ENCODE data around the gene RETN.

The RETN gene

DNA sequence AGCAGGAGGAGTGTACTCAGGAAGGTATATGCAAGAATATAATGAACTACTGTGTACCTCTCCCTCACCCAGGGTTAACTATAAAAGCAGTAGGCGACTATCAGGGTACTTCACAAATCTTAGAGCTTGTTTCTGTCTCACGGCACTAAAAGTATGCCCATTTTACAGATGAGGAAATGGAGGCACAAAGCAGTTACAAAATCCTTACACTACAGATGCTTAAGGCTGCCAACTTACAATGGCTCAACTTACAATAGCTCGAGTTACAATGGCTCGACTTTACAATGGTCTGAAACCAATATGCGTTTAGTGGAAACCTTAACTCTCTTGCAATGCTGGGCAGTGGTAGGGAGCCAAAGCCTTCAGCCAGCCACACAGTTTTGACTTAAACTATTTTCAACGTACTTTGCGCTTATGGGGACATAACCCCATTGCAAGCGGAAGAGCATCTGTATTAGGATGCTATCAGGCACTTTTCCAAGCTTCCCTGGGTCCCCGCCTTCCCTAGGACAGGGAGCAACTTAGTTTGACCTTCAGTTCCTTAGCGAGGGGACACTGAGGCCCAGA lies 29.0 kb downstream of the RETN start:
- TF ChIP-seq POLR2A (IDR thresholded peaks at IDR 0.05; ENCODE audit: low read depth, low read length) (no peak), TAF1 (IDR thresholded peaks at IDR 0.05; ENCODE audit: borderline replicate concordance, low read depth, low read length) (no peak), POLR2AphosphoS5 (IDR thresholded peaks at IDR 0.05; ENCODE audit: low read depth, low read length) (no peak)
- peak; percentile 85 for FAIRE-seq

DNA sequence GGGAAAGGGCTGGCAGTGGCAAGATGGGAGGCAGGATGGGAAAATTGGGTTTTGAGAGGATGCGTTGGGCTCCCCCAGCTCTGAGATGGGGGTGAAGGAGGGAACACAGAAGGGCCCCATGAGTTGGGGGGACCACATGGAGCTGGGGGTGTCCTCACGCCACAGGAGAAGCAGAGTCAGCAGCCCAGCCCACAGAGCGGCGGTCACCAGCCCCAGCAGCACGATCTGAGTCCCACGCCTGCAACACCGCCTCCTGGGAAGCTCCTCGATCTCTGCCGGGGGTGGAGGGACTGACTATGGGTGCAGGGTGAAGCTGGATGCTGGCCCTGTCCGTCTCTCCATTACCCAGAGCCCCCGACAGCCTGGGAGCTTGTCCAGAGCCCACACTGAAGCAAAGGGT lies 29.7 kb downstream of the RETN start:
- DNase-seq (ENCODE audit: insufficient read length) (no peak), FAIRE-seq (peak; percentile 33)
- TF ChIP-seq POLR2AphosphoS5 (IDR thresholded peaks at IDR 0.05; ENCODE audit: low read depth, low read length) (no peak), TAF1 (IDR thresholded peaks at IDR 0.05; ENCODE audit: borderline replicate concordance, low read depth, low read length) (no peak), POLR2A (IDR thresholded peaks at IDR 0.05; ENCODE audit: low read depth, low read length) (peak; percentile 24; the same call in 1 of the 2 replicates)

More for the DNA sequence above, 29.0 kb downstream of the RETN start:
- no peak for DNase-seq (ENCODE audit: insufficient read length)

- DNase-seq (ENCODE audit: insufficient read length) (no peak), FAIRE-seq (peak; percentile 74)
- no peak for TF ChIP-seq TAF1 (IDR thresholded peaks at IDR 0.05; ENCODE audit: borderline replicate concordance, low read depth, low read length)
- no peak for TF ChIP-seq POLR2A (IDR thresholded peaks at IDR 0.05; ENCODE audit: low read depth, low read length)
- no peak for TF ChIP-seq POLR2AphosphoS5 (IDR thresholded peaks at IDR 0.05; ENCODE audit: low read depth, low read length)
These were observed 30.2 kb downstream of the RETN start for GRCh38 chr19:7699003-7699402.

DNA sequence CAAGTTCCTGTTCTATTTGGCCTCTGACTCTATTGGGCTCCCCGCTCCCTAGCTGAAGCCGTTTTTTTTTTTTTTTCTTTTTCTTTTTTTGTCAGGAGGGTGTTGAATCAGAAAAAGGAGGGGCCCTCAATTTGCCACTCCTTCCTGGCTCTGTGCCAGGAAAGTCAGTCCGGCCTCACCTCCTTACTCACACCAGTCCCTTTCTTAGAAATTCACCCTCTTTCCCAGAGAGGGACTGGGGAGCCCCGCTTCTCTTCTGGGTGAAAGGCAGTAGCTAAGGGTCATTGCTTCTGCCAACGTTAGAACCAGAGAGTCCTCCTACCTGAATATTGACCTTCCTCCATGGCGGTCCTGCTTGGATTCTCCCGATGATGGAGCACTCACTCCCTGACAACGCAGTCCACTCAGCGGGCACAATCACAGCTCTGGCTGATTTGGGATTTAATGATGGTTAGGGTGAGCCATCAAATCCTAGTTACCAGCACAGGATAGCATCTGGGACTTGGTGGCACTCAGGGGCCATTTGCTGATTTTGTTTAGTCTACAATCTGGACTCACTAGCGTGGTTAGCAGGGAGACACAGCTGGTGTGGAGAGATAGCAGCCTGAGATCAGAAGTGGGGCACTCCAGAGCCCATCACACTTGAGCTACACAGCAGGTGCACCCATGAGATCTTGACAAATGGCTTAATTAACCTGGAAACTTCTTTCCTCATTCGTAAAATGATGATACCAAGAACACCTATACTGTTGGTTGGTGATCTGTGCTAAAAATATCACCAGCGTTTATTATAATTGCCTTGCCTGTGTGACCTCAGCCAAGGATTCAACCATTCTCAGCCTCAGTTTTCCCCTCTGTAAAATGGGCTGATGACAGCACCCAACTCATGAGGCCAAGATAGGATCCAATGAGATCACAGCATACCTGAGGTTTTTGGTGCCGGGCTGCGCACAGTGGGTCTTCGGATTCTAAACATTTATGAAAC lies 30.9 kb downstream of the RETN start:
- DNase-seq (ENCODE audit: insufficient read length) (no peak), FAIRE-seq (peak; percentile 92)
- TF ChIP-seq TAF1 (IDR thresholded peaks at IDR 0.05; ENCODE audit: borderline replicate concordance, low read depth, low read length) (0 out of 2 replicates have a peak, but pooled peaks have one; percentile 33), POLR2A (IDR thresholded peaks at IDR 0.05; ENCODE audit: low read depth, low read length) (no peak), POLR2AphosphoS5 (IDR thresholded peaks at IDR 0.05; ENCODE audit: low read depth, low read length) (peak; percentile 60)

DNA sequence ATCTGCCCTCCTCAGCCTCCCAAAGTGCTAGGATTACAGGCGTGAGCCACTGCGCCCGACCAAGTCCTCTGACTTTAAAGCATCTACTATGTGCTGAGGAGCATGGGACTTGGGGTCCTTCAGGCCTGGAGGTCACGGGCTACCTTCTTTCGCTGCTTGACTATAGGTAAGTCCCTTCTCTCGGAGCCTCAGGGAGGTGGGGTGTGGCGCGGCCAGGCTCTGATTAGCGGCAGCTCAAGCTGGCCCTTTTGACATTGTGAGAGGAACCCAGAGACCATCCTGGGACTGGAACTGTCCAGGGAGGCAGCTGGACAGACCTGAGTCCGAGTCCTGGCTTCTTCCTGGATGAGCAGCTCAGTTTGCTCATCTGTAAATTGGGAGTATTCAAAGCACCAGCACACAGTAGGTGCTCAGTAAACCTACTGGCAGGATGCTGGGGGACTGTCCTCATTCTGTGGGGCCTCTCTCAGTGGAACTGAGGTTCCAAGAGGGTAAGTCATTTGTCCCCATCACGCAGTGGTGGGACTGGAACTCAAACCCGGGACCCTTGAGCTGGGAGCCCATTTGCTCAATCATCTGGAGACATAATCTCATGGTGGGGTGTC lies 32.3 kb downstream of the RETN start:
- TF ChIP-seq POLR2AphosphoS5 (IDR thresholded peaks at IDR 0.05; ENCODE audit: low read depth, low read length) (no peak), POLR2A (IDR thresholded peaks at IDR 0.05; ENCODE audit: low read depth, low read length) (no peak; the same call in 1 of the 2 replicates), TAF1 (IDR thresholded peaks at IDR 0.05; ENCODE audit: borderline replicate concordance, low read depth, low read length) (no peak)
- FAIRE-seq (no peak), DNase-seq (ENCODE audit: insufficient read length) (no peak)

- DNase-seq (ENCODE audit: insufficient read length): peak; percentile 56
- TF ChIP-seq TAF1 (IDR thresholded peaks at IDR 0.05; ENCODE audit: borderline replicate concordance, low read depth, low read length): no peak; the same call in 1 of the 2 replicates
- TF ChIP-seq POLR2A (IDR thresholded peaks at IDR 0.05; ENCODE audit: low read depth, low read length): peak; percentile 73
- peak; percentile 80 for TF ChIP-seq POLR2AphosphoS5 (IDR thresholded peaks at IDR 0.05; ENCODE audit: low read depth, low read length)
- FAIRE-seq: peak; percentile 100
These were observed 33.0 kb downstream of the RETN start, which contains the start of gene FCER2 for GRCh38 chr19:7701654-7702457. FCER2 (minus strand) TSS chr19:7702131; CDS start chr19:7699760, 2,371 bp downstream.

- TF ChIP-seq POLR2AphosphoS5 (IDR thresholded peaks at IDR 0.05; ENCODE audit: low read depth, low read length) (no peak), POLR2A (IDR thresholded peaks at IDR 0.05; ENCODE audit: low read depth, low read length) (no peak), TAF1 (IDR thresholded peaks at IDR 0.05; ENCODE audit: borderline replicate concordance, low read depth, low read length) (no peak)
- DNase-seq (ENCODE audit: insufficient read length) (no peak), FAIRE-seq (no peak)
These were observed 34.5 kb downstream of the RETN start for GRCh38 chr19:7703332-7703731.

DNA sequence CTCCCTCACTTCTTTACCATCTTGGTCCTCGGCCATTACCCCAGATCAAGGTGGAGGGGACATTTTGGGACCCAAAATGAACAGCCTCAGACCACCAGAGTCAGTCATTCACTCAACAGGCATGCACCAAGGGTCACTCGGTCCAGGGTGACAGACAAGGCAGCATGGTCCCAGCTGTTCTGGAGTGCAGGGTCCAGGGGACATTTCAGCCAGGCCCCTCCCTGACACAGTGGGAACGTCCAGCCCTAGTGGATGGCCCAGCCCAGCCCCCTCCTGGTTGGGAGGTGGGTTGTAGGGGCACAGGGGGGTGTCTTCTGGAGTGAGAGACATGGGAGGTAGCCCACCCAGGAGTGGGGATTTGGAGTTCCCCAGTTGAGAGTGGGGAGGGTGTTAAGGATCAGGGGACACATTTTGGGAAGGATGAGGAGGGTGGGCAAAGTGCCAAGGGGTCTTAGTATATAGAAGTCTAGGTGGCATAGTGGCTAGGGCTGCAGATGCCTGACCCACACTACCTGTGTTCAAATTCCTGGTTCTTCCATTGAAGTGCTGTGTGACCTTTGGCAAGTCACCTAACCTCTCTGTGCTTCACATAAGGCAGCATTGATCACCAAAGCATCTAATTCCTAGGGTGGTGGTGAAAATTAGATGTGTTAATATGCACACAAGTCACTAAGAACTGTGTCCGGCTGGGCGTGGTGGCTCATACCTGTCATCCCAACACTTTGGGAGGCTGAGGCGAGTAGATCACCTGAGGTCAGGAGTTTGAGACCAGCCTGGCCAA lies 35.6 kb downstream of the RETN start:
- FAIRE-seq (peak; percentile 56), DNase-seq (ENCODE audit: insufficient read length) (no peak)

DNA sequence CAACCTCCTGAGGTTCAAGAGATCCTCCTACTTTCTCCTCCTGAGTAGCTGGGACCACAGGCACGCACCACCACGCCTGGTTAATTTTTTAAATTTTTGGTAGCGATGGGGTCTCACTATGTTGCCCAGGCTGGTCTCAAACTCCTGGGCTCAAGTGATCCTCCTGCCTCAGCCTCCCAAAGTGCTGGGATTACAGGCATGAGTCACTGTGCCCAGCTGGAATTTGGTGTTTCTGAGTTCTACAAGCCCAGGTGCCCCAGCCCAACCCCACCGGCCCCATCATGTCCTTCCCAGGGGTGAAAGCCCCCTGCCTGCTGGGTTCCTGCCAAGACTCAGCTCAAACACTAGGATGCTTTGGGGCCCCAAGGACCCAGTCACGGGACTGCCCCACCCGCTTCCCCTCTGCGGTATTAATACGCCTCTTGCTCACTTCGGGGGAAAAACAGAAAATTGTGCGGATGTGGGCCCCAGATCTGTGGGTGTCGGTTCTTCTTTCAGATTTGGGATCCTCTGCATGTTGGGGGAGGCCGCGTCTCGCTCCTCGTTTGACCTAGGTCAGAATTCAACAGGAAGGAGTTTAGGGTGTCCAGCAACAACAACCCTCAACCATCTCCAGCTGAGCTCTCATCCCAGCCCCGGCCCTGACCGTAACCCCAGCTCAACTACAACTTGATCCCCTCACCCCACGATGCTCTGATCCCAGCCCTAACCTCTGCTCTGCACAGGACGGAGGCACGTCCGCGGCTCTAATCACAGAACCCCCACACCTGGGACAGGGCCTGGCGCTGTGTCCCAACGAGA lies 36.7 kb downstream of the RETN start:
- peak; percentile 69 for DNase-seq (ENCODE audit: insufficient read length)
- peak; percentile 99 for FAIRE-seq
- peak; percentile 63; the same call in 1 of the 2 replicates for TF ChIP-seq POLR2AphosphoS5 (IDR thresholded peaks at IDR 0.05; ENCODE audit: low read depth, low read length)
- TF ChIP-seq TAF1 (IDR thresholded peaks at IDR 0.05; ENCODE audit: borderline replicate concordance, low read depth, low read length): 0 out of 2 replicates have a peak, but pooled peaks have one; percentile 37
- peak; percentile 61; the same call in 1 of the 2 replicates for TF ChIP-seq POLR2A (IDR thresholded peaks at IDR 0.05; ENCODE audit: low read depth, low read length)

More for the DNA sequence above, 35.6 kb downstream of the RETN start:
- TF ChIP-seq POLR2AphosphoS5 (IDR thresholded peaks at IDR 0.05; ENCODE audit: low read depth, low read length) (no peak), POLR2A (IDR thresholded peaks at IDR 0.05; ENCODE audit: low read depth, low read length) (no peak), TAF1 (IDR thresholded peaks at IDR 0.05; ENCODE audit: borderline replicate concordance, low read depth, low read length) (no peak)

Measured in GM12892 (cell line).